H1 (cell line): Measurements from ENCODE around the gene CAMKMT. TPM values are rescaled to one million over a fixed set of nuclear protein-coding genes. Genes with fewer than 3 reads are reported as not detected.

Source experiments
- CTCF ChIA-PET: fragments of 300-600 bp; sonication (Branson Sonifier 250); formaldehyde crosslinking; loops from one replicate; lab custom pipeline; 2021; ENCODE audit not compliant: partially characterized antibody; lab: Charles Lee
- POLR2A ChIA-PET: fragments of 300-600 bp; sonication (Branson Sonifier 250); formaldehyde crosslinking; loops from one replicate; lab custom pipeline; 2021; ENCODE audit warnings: inconsistent platforms; ENCODE audit not compliant: partially characterized antibody; lab: Charles Lee
- DNase-seq, 2 experiments: peaks; one replicate each; pipeline versions ENCODE4 v3.0.0 to v3.0.0-alpha.2; 2010 to 2022; ENCODE audit warnings: low spot score in 2 of 2, low read depth in 1 of 2, mixed read lengths in 1 of 2
- FAIRE-seq: peaks from 2 replicates; lab custom pipeline; 2011; peaks lifted over from hg19 to GRCh38; lab: Jason Lieb, UNC
- H2AFZ ChIP-seq: 2 replicates; pipeline ENCODE4 v1.8.1; 2012; ENCODE audit warnings: low read length, inconsistent platforms
- H2AK5ac ChIP-seq: 2 replicates; pipeline ENCODE4 v1.6.1; 2013; ENCODE audit warnings: low read depth, low read length
- H2BK120ac ChIP-seq: replicated peaks from 2 replicates; pipeline ENCODE3; 2013; ENCODE audit warnings: low read depth, low read length, inconsistent platforms
- H2BK12ac ChIP-seq: 2 replicates; pipeline ENCODE4 v1.6.1; 2013; ENCODE audit warnings: low read depth, low read length
- H2BK15ac ChIP-seq: 2 replicates; pipeline ENCODE4 v1.6.1; 2013; ENCODE audit warnings: low read length
- H2BK20ac ChIP-seq: 2 replicates; pipeline ENCODE4 v1.6.1; 2013; ENCODE audit warnings: low read length
- H2BK5ac ChIP-seq: 2 replicates; pipeline ENCODE4 v1.6.1; 2013; ENCODE audit warnings: low read depth, low read length
- H3K14ac ChIP-seq: 2 replicates; pipeline ENCODE4 v1.6.1; 2013; ENCODE audit warnings: inconsistent platforms; ENCODE audit not compliant: insufficient read length
- H3K18ac ChIP-seq: 2 replicates; pipeline ENCODE4 v1.6.1; 2013; ENCODE audit warnings: low read length; ENCODE audit errors: extremely low read depth
- H3K23ac ChIP-seq: 2 replicates; pipeline ENCODE4 v1.6.1; 2013; ENCODE audit warnings: inconsistent platforms; ENCODE audit not compliant: insufficient read length
- H3K23me2 ChIP-seq: 2 replicates; pipeline ENCODE4 v1.6.1; 2013; ENCODE audit warnings: low read depth, low read length
- H3K27ac ChIP-seq: 2 replicates; pipeline ENCODE4 v1.6.1; 2011; ENCODE audit warnings: low read depth, low read length, inconsistent platforms
- H3K27me3 ChIP-seq, 4 experiments: replicated peaks in 1 of 4; 1 replicate in 1 of 4; 2 replicates in 3 of 4; pipeline versions ENCODE4 v1.6.1 to v1.8.1; 2011 to 2013; ENCODE audit warnings: low read length in 3 of 4, mild to moderate bottlenecking in 3 of 4, inconsistent platforms in 2 of 4, mixed read lengths in 2 of 4, moderate library complexity in 1 of 4; ENCODE audit not compliant: control insufficient read depth in 3 of 4, insufficient read depth in 3 of 4; ENCODE audit errors: extremely low read depth in 1 of 4
- H3K36me3 ChIP-seq, 4 experiments: 2 replicates each; pipeline versions ENCODE4 v1.6.1 to v1.8.1; 2011 to 2013; ENCODE audit warnings: mild to moderate bottlenecking in 4 of 4, low read length in 3 of 4, moderate library complexity in 2 of 4, control low read depth in 1 of 4, inconsistent platforms in 1 of 4; ENCODE audit not compliant: insufficient read depth in 4 of 4, control insufficient read depth in 2 of 4
- H3K4ac ChIP-seq: replicated peaks from 2 replicates; pipeline ENCODE3; 2013; ENCODE audit warnings: low read length, low read depth, mixed read lengths, inconsistent platforms; ENCODE audit not compliant: insufficient read length
- H3K4me1 ChIP-seq, 4 experiments: replicated peaks in 1 of 4; 1 replicate in 1 of 4; 2 replicates in 3 of 4; pipeline versions ENCODE4 v1.6.1 to v1.8.1; 2011 to 2013; ENCODE audit warnings: low read length in 3 of 4, inconsistent platforms in 2 of 4, mixed read lengths in 1 of 4; ENCODE audit not compliant: insufficient read depth in 4 of 4, control insufficient read depth in 3 of 4
- H3K4me2 ChIP-seq, 2 experiments: 2 replicates each; pipeline versions ENCODE4 v1.6.1 to v1.8.1; 2011 to 2013; ENCODE audit warnings: low read depth in 2 of 2, low read length in 2 of 2, control low read depth in 1 of 2, inconsistent platforms in 1 of 2, mild to moderate bottlenecking in 1 of 2; ENCODE audit not compliant: insufficient read depth in 1 of 2
- H3K4me3 ChIP-seq, 4 experiments: fragments of 200-600, 300-600 bp in 1 of 4; sonication (generic), shearing (Covaris generic), sonication (Bioruptor Twin) in 1 of 4; 2 replicates each; pipeline versions ENCODE4 v1.5.1 to v1.8.1; 2011 to 2016; ENCODE audit warnings: low read length in 4 of 4, low read depth in 3 of 4, control low read depth in 2 of 4, inconsistent platforms in 2 of 4, mild to moderate bottlenecking in 2 of 4, mixed read lengths in 1 of 4, moderate library complexity in 1 of 4; ENCODE audit not compliant: insufficient read depth in 2 of 4; ENCODE audit errors: extremely low read depth in 1 of 4
- H3K56ac ChIP-seq: replicated peaks from 2 replicates; pipeline ENCODE3; 2013; ENCODE audit warnings: low read depth, mild to moderate bottlenecking, mixed read lengths, low read length, inconsistent platforms; ENCODE audit not compliant: insufficient read length
- H3K79me1 ChIP-seq: 2 replicates; pipeline ENCODE4 v1.6.1; 2013; ENCODE audit warnings: low read depth, low read length, control low read depth
- H3K79me2 ChIP-seq, 2 experiments: 2 replicates each; pipeline versions ENCODE4 v1.6.1 to v1.8.1; 2012 to 2013; ENCODE audit warnings: low read length in 2 of 2, mild to moderate bottlenecking in 2 of 2, inconsistent platforms in 1 of 2; ENCODE audit not compliant: insufficient read depth in 2 of 2, control insufficient read depth in 1 of 2
- H3K9ac ChIP-seq, 4 experiments: replicated peaks in 1 of 4; 1 replicate in 1 of 4; 2 replicates in 3 of 4; pipeline versions ENCODE4 v1.6.1 to v1.8.1; 2011 to 2013; ENCODE audit warnings: low read depth in 3 of 4, low read length in 3 of 4, control low read depth in 2 of 4, mild to moderate bottlenecking in 2 of 4, moderate library complexity in 2 of 4, inconsistent platforms in 1 of 4; ENCODE audit errors: extremely low read depth in 1 of 4
- H3K9me3 ChIP-seq, 2 experiments: 2 replicates each; pipeline versions ENCODE4 v1.6.1 to v1.8.1; 2012 to 2013; ENCODE audit warnings: mild to moderate bottlenecking in 2 of 2, moderate library complexity in 2 of 2, control low read depth in 1 of 2, inconsistent platforms in 1 of 2, low read depth in 1 of 2, low read length in 1 of 2, mixed read lengths in 1 of 2; ENCODE audit not compliant: insufficient read depth in 2 of 2
- H4K20me1 ChIP-seq, 2 experiments: replicated peaks in 1 of 2; 2 replicates each; pipeline versions ENCODE3 to v1.8.1; 2011 to 2013; ENCODE audit warnings: inconsistent platforms in 2 of 2, low read length in 2 of 2, mild to moderate bottlenecking in 1 of 2; ENCODE audit not compliant: insufficient read depth in 2 of 2, control insufficient read depth in 1 of 2
- H4K5ac ChIP-seq: 2 replicates; pipeline ENCODE4 v1.6.1; 2013; ENCODE audit warnings: low read length, low read depth, mixed read lengths, inconsistent platforms; ENCODE audit not compliant: insufficient read length
- H4K8ac ChIP-seq: 2 replicates; pipeline ENCODE4 v1.8.0; 2013; ENCODE audit warnings: mild to moderate bottlenecking, moderate library complexity, low read length, inconsistent platforms; ENCODE audit not compliant: insufficient read depth; ENCODE audit errors: extremely low read depth
- H4K91ac ChIP-seq: replicated peaks from 2 replicates; pipeline ENCODE3; 2013; ENCODE audit warnings: low read length, mixed read lengths, inconsistent platforms; ENCODE audit not compliant: insufficient read length
- BCL11A ChIP-seq, 2 experiments: IDR thresholded peaks; one replicate each; pipeline ENCODE4 v1.6.1; 2011; ENCODE audit warnings: low read depth in 2 of 2, low read length in 2 of 2, mild to moderate bottlenecking in 2 of 2
- NANOG ChIP-seq: IDR thresholded peaks from 2 replicates; pipeline ENCODE4 v1.6.1; 2011; ENCODE audit warnings: low read length, low read depth, mild to moderate bottlenecking, inconsistent platforms; ENCODE audit not compliant: insufficient read depth, poor library complexity, severe bottlenecking
- POLR2AphosphoS5 ChIP-seq: IDR thresholded peaks from 2 replicates; pipeline ENCODE4 v1.6.1; 2011; ENCODE audit warnings: low read depth, low read length
- YY1 ChIP-seq: IDR thresholded peaks from 2 replicates; pipeline ENCODE4 v1.6.1; 2011; ENCODE audit warnings: low read depth, mild to moderate bottlenecking, low read length
- WGBS, 2 experiments: shearing (Covaris generic) in 1 of 2; methylation state at CpG; one replicate each; pipeline versions ENCODE4 v1.1.6 to v1.1.7; 2013 to 2015; ENCODE audit warnings: low lambda C conversion rate in 2 of 2, mixed read lengths in 2 of 2, inconsistent platforms in 1 of 2, low coverage in 1 of 2, missing lambda C conversion rate in 1 of 2; ENCODE audit not compliant: insufficient replicate concordance in 2 of 2, insufficient coverage in 1 of 2, insufficient read length in 1 of 2; ENCODE audit errors: extremely low coverage in 1 of 2, missing lambda C conversion rate in 1 of 2; 5-methylcytosine and 5-hydroxymethylcytosine counted together
- polyA plus RNA-seq, 7 experiments: library from polyadenylated mRNA; depleted of rRNA in 3 of 7; stranded (reverse) in 5 of 7; unstranded in 2 of 7; fragments of >200 nt in 5 of 7; fragments of 200-250 nt in 2 of 7; gene quantifications; 1 replicate in 5 of 7; 2 replicates in 1 of 7; 4 replicates in 1 of 7; pipeline versions ENCODE4 v1.2.1 to v1.2.3, GENCODE V29; 2011 to 2013; ENCODE audit warnings: missing spikeins in 2 of 7, mixed read lengths in 2 of 7
- total RNA-seq: library from RNA; stranded (reverse); fragmentation: NEBNext Ultra II Directional; extraction: Animal tissue kit (Norgen Biotek cat#: 25700); gene quantifications from 2 replicates; pipeline ENCODE4 v1.2.1, GENCODE V29; 2021

The CAMKMT gene
- total and polyA plus RNA-seq, 2 of the 8 experiments (the other 6 are each of a cell fraction or from before 2014, with no cell fraction given) = 14.7 to 22.4 TPM

GRCh38 chr2:44602446-44602845 is 240.7 kb downstream of the CAMKMT start:
- no peak overlapping the region for H4K8ac ChIP-seq
- H3K4ac ChIP-seq = no peak overlapping the region
- H2BK5ac ChIP-seq = no peak overlapping the region
- CTCF ChIA-PET = interaction anchor here (1.4 to 2.7 kb wide), 2 partner anchors 123 to 208 kb away, joined by 3 to 11 read pairs; no protein-coding TSS in a partner anchor
- FAIRE-seq = no peak
- no peak overlapping the region for H4K91ac ChIP-seq
- WGBS, 2 experiments = 92% methylated on average over 6 of the region's 6 CpGs; no CpG with 5 or more reads in 1 of the 2 experiments
- H3K36me3 ChIP-seq = no peaks in the 10 kb centered on the region
- no peaks in the 10 kb centered on the region for H4K20me1 ChIP-seq
- H3K79me1 ChIP-seq = no peaks in the 10 kb centered on the region
- no peaks in the 10 kb centered on the region for H3K27me3 ChIP-seq
- no peak overlapping the region for H2AFZ ChIP-seq
- H3K14ac ChIP-seq = no peak overlapping the region
- no peak overlapping the region for H2BK20ac ChIP-seq
- H2BK15ac ChIP-seq = no peak overlapping the region
- TF ChIP-seq POLR2AphosphoS5 (no peak), BCL11A (IDR thresholded peaks at IDR 0.05; ENCODE audit: low read depth in 2 of 2, low read length in 2 of 2) (no peak), YY1 (no peak), NANOG (no peak)
- H3K56ac ChIP-seq = no peak overlapping the region
- no peak overlapping the region for H2BK12ac ChIP-seq
- no peak for DNase-seq
- no peak overlapping the region for H3K18ac ChIP-seq
- no peak overlapping the region for H3K27ac ChIP-seq
- no peak overlapping the region for H3K4me3 ChIP-seq
- no peak overlapping the region for H2AK5ac ChIP-seq
- H3K4me1 ChIP-seq = no peaks in the 10 kb centered on the region
- H3K23ac ChIP-seq = no peak overlapping the region
- POLR2A ChIA-PET = no interaction called here
- no peak overlapping the region for H2BK120ac ChIP-seq
- no peak overlapping the region for H3K9ac ChIP-seq
- no peak overlapping the region for H3K4me2 ChIP-seq
- no peak overlapping the region for H4K5ac ChIP-seq
- no peaks in the 10 kb centered on the region for H3K23me2 ChIP-seq
- no peaks in the 10 kb centered on the region for H3K79me2 ChIP-seq
- no peaks in the 10 kb centered on the region for H3K9me3 ChIP-seq
